K562 (cell line): ENCODE measurements around the gene LZTR1. TPM values are rescaled to one million over a fixed set of nuclear protein-coding genes. Genes with fewer than 3 reads are reported as not detected.

Experiments
- ATAC-seq: fragments of 200-7000 bp; cut with Tn5 transposase; 3 replicates; pipeline ENCODE4 v1.9.1; 2020; ENCODE audit warnings: moderate library complexity
- BruUV-seq: library from RNA; stranded (reverse); fragments of 400-500 nt; replicated peaks from 2 replicates; lab custom pipeline; 2021; lab: Mats Ljungman, UMichigan
- CTCF ChIA-PET: fragments of 300-600 bp; formaldehyde crosslinking; extraction: SDS; loops from one replicate; lab custom pipeline; 2021; ENCODE audit warnings: low intra/inter-chr PET ratio; lab: Yijun Ruan, JAX
- POLR2A ChIA-PET: fragments of 300-600, 350-650 bp; sonication (Branson Sonifier 250); formaldehyde crosslinking; extraction: SDS; loops from one replicate; lab custom pipeline; 2021; ENCODE audit warnings: antibody characterized with exemption, inconsistent platforms; lab: Yijun Ruan, JAX
- DNase-seq, 4 experiments: peaks; one replicate each; pipeline versions ENCODE4 v3.0.0 to v3.0.0-alpha.2; 2011 to 2018; ENCODE audit warnings: low spot score in 3 of 4, mixed read lengths in 3 of 4; ENCODE audit errors: extremely low read depth in 1 of 4
- FAIRE-seq: peaks from 2 replicates; lab custom pipeline; 2011; peaks lifted over from hg19 to GRCh38; lab: Jason Lieb, UNC
- H2AFZ ChIP-seq: 2 replicates; pipeline ENCODE4 v1.6.0; 2011; ENCODE audit warnings: low read depth, low read length, control low read depth, inconsistent platforms
- H3K27ac ChIP-seq: fragments of 200-600 bp; 3 replicates; pipeline ENCODE4 v1.8.0; 2011; ENCODE audit warnings: low read depth, mild to moderate bottlenecking, control low read depth, inconsistent platforms, low read length, moderate library complexity, mixed read lengths; ENCODE audit errors: extremely low read depth
- H3K27me3 ChIP-seq, 2 experiments: fragments of 300-600 bp in 1 of 2; 2 replicates in 1 of 2; 3 replicates in 1 of 2; pipeline versions ENCODE4 v1.6.0 to v1.8.0; 2011; ENCODE audit warnings: inconsistent platforms in 2 of 2, low read length in 2 of 2, mild to moderate bottlenecking in 1 of 2, mixed read lengths in 1 of 2, moderate library complexity in 1 of 2; ENCODE audit not compliant: control insufficient read depth in 2 of 2, insufficient read depth in 2 of 2
- H3K36me3 ChIP-seq: fragments of 300-600 bp; 3 replicates; pipeline ENCODE4 v1.8.0; 2011; ENCODE audit warnings: mild to moderate bottlenecking, low read length, inconsistent platforms; ENCODE audit not compliant: control insufficient read depth, insufficient read depth
- H3K4me1 ChIP-seq, 2 experiments: fragments of 200-600 bp in 1 of 2; replicated peaks in 1 of 2; 2 replicates in 1 of 2; 3 replicates in 1 of 2; pipeline versions ENCODE4 v1.5.1 to v1.8.0; 2011; ENCODE audit warnings: inconsistent platforms in 2 of 2, low read length in 2 of 2, mild to moderate bottlenecking in 1 of 2, mixed read lengths in 1 of 2, moderate library complexity in 1 of 2; ENCODE audit not compliant: control insufficient read depth in 2 of 2, insufficient read depth in 2 of 2
- H3K4me2 ChIP-seq: 2 replicates; pipeline ENCODE4 v1.6.1; 2011; ENCODE audit warnings: low read length, control low read depth, inconsistent platforms, mixed read lengths; ENCODE audit not compliant: insufficient read depth
- H3K4me3 ChIP-seq: fragments of 200-600 bp; sonication (generic), shearing (Covaris generic); 2 replicates; pipeline ENCODE4 v1.5.1; 2016; ENCODE audit warnings: control low read depth, inconsistent platforms
- H3K79me2 ChIP-seq: fragments of 200-600 bp; 3 replicates; pipeline ENCODE4 v1.8.0; 2011; ENCODE audit warnings: low read length, inconsistent platforms; ENCODE audit not compliant: control insufficient read depth, insufficient read depth
- H3K9ac ChIP-seq, 2 experiments: 2 replicates each; pipeline versions ENCODE4 v1.6.0 to v1.6.1; 2011; ENCODE audit warnings: low read depth in 2 of 2, low read length in 2 of 2, control low read depth in 1 of 2, inconsistent platforms in 1 of 2, mild to moderate bottlenecking in 1 of 2, mixed read lengths in 1 of 2; ENCODE audit not compliant: insufficient read depth in 1 of 2
- H3K9me1 ChIP-seq: one replicate; pipeline ENCODE4 v1.6.0; 2011; ENCODE audit warnings: inconsistent platforms, mild to moderate bottlenecking, low read length, moderate library complexity; ENCODE audit not compliant: control insufficient read depth, insufficient read depth
- H3K9me3 ChIP-seq: replicated peaks from 2 replicates; pipeline ENCODE4 v1.5.1; 2011; ENCODE audit warnings: low read depth, low read length, inconsistent platforms; ENCODE audit not compliant: control insufficient read depth, insufficient read depth
- H4K20me1 ChIP-seq: replicated peaks from 2 replicates; pipeline ENCODE4 v1.6.1; 2011; ENCODE audit warnings: low read length, inconsistent platforms, mixed read lengths; ENCODE audit not compliant: control insufficient read depth, insufficient read depth
- CHD4 ChIP-seq: fragments of 200-600 bp; sonication (generic); IDR thresholded peaks from 3 replicates; pipeline ENCODE4 v1.6.1; 2012; ENCODE audit warnings: low read depth, mild to moderate bottlenecking, mixed read lengths, low read length, inconsistent platforms; ENCODE audit not compliant: insufficient read depth, insufficient replicate concordance, poor library complexity, severe bottlenecking
- EGR1 ChIP-seq: fragments of 450-650 bp; conservative IDR thresholded peaks from 2 replicates; pipeline ENCODE4 v1.6.1; 2017; ENCODE audit warnings: mild to moderate bottlenecking
- ERF ChIP-seq: fragments of 450-650 bp; formaldehyde crosslinking; IDR thresholded peaks from 2 replicates; pipeline ENCODE4 v1.4.0; 2020; ENCODE audit warnings: mild to moderate bottlenecking, mixed read lengths
- KLF1 ChIP-seq: fragments of 450-650 bp; IDR thresholded peaks from 2 replicates; pipeline ENCODE4 v1.6.1; 2016; ENCODE audit warnings: missing genetic modification characterization, missing compliant biosample characterization
- MBD2 ChIP-seq: sonication (generic); IDR thresholded peaks from 2 replicates; pipeline ENCODE4 v1.6.1; 2016; ENCODE audit warnings: low read depth, borderline replicate concordance
- NFIX ChIP-seq: fragments of 250-450 bp; sonication (Bioruptor Pico); IDR thresholded peaks from 2 replicates; pipeline ENCODE4 v1.4.0; 2020; ENCODE audit warnings: low read depth, mild to moderate bottlenecking, moderate library complexity
- POLR2A ChIP-seq: fragments of 450-650 bp; conservative IDR thresholded peaks from 2 replicates; pipeline ENCODE4 v1.6.1; 2016
- POLR2B ChIP-seq: fragments of 450-650 bp; IDR thresholded peaks from 2 replicates; pipeline ENCODE4 v1.6.1; 2018; ENCODE audit warnings: low read depth; ENCODE audit not compliant: partially characterized antibody
- RAD21 ChIP-seq, 2 experiments: fragments of 250-450 bp in 1 of 2; fragments of 450-650 bp in 1 of 2; sonication (Bioruptor Pico) in 1 of 2; formaldehyde crosslinking in 1 of 2; IDR thresholded peaks in 1 of 2; conservative IDR thresholded peaks in 1 of 2; 2 replicates each; pipeline versions ENCODE4 v1.4.0 to v1.8.0; 2020 to 2022; ENCODE audit warnings: mild to moderate bottlenecking in 2 of 2, moderate library complexity in 1 of 2
- SRF ChIP-seq, 2 experiments: fragments of 250-450, 450-650 bp in 1 of 2; sonication (Bioruptor Pico) in 1 of 2; sonication (generic) in 1 of 2; formaldehyde crosslinking; IDR thresholded peaks; 2 replicates each; pipeline versions ENCODE4 v1.5.0 to v1.5.1; 2020 to 2022; ENCODE audit warnings: mild to moderate bottlenecking in 1 of 2, missing genetic modification reagents in 1 of 2
- ZNF436 ChIP-seq: fragments of 250-450, 450-650 bp; sonication (Bioruptor Pico); formaldehyde crosslinking; IDR thresholded peaks from 2 replicates; pipeline ENCODE4 v1.7.0; 2020; ENCODE audit warnings: mild to moderate bottlenecking
- WGBS: fragments of 100-300 bp; shearing (Covaris generic); methylation state at CpG from one replicate; pipeline ENCODE4 v1.1.6; 2016; ENCODE audit warnings: low coverage, mixed read lengths; ENCODE audit not compliant: insufficient coverage; ENCODE audit errors: missing lambda C conversion rate; 5-methylcytosine and 5-hydroxymethylcytosine counted together
- in situ Hi-C: fragments of 300-500 bp; cut with MboI; formaldehyde crosslinking; loops from 4 replicates; pipeline ENCODE4 v1.15.0; 2018; ENCODE audit warnings: inconsistent platforms, mixed read lengths
- intact Hi-C: fragments of 100-400 bp; cut with micrococcal nuclease; formaldehyde crosslinking; loops from 2 replicates; pipeline ENCODE4 v1.14.2; 2022
- polyA plus RNA-seq, 8 experiments: library from polyadenylated mRNA; depleted of rRNA in 4 of 8; stranded (reverse) in 5 of 8; unstranded in 3 of 8; fragments of >200 nt; fragmentation: Nextera tagmentation in 2 of 8; fragmentation: Illumina TruSeq in 1 of 8; extraction: Ambion mirVana in 2 of 8; extraction: Trizol in 1 of 8; gene quantifications; 2 replicates each; pipeline versions ENCODE4 v1.2.1 to v1.2.3, GENCODE V29; 2011 to 2014; ENCODE audit warnings: inconsistent platforms in 1 of 8, missing spikeins in 1 of 8
- total RNA-seq, 7 experiments: library from RNA; depleted of rRNA in 6 of 7; stranded (reverse); fragments of >200 nt in 6 of 7; fragmentation: Illumina TruSeq in 2 of 7; extraction: Trizol in 2 of 7; gene quantifications; 2 replicates each; pipeline versions ENCODE4 v1.2.1 to v1.2.3, GENCODE V29; 2011 to 2021; ENCODE audit warnings: low replicate concordance in 1 of 7
- TF ChIP-seq, protein P1 (sequence below): fragments of 200-800 bp; sonication (Bioruptor generic); IDR thresholded peaks from 2 replicates; pipeline ENCODE4 v1.6.1; 2016; ENCODE audit warnings: missing genetic modification characterization, missing compliant biosample characterization
- TF ChIP-seq, protein P2 (sequence below): sonication (generic); formaldehyde crosslinking; IDR thresholded peaks from 2 replicates; pipeline ENCODE4 v1.8.1; 2023; ENCODE audit warnings: mild to moderate bottlenecking, missing genetic modification reagents, moderate library complexity

The LZTR1 gene
- total and polyA plus RNA-seq, 9 of the 15 experiments (the other 6 are each of a cell fraction or from before 2014, with no cell fraction given) = 2.2 to 135 (median 63.0) TPM

DNA sequence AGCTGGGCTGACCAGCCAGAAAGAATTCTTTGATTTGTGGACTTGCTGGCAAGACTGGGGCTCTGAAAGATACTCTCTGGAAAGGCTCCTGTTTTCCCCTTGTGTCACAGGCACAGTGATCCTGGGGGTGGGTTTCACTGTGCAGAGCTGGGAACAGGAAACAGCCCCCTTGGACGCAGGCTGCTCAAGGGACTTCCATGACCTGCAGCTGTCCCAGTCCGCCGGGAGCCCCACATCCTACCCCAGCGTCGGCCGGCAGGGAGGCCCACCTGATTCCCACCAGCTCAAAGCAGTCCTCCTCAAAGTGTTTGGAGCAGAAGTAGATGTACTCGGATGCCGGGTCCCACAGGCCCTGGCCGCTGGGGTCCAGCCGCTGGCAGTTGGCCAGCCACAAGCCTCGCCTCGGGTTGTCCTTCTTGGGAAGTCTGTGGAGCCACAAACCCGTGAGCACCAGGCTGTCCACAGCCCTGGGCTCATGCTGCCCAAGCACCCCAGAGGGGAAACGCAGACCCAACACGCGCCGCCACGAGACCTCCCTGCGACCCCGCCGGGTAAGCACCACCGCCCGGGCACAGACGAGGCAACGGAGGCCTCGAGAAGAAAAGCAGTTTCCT lies 19.0 kb downstream of the LZTR1 start:
- H3K9me3 ChIP-seq = no peaks in the 10 kb centered on the region
- no TSS peak for BruUV-seq
- H3K4me3 ChIP-seq = peak overlapping the region; percentile 58
- peaks cover 46% of the 10 kb centered on the region for H3K79me2 ChIP-seq
- no peaks in the 10 kb centered on the region for H3K27me3 ChIP-seq
- DNase-seq (peak in 1 of 4 experiments; percentile 72), ATAC-seq (peak; percentile 1), FAIRE-seq (no peak)
- peaks cover 28% of the 10 kb centered on the region; the same call in 1 of the 2 replicates for H4K20me1 ChIP-seq
- peak overlapping the region; percentile 85 to 93 for H3K9ac ChIP-seq
- under 1% methylated on average over 26 of the region's 26 CpGs for WGBS
- H3K4me1 ChIP-seq = peaks cover 25 to 80% of the 10 kb centered on the region in 2 experiments
- intact Hi-C loops (loop anchor here (1.0 to 5.0 kb wide), 7 partner anchors 39 to 494 kb away; partner anchors contain the start of genes CRKL, MED15, PI4KA and SNAP29), in situ Hi-C loops (no loop called here)
- H2AFZ ChIP-seq = peak overlapping the region; percentile 95
- POLR2A ChIA-PET = interaction anchor here (0.6 to 17.9 kb wide), 12 partner anchors 12 to 471 kb away, joined by 3 to 451 read pairs (median 17); partner anchors contain the start of genes AIFM3, LZTR1, P2RX6 and SLC7A4
- peaks cover 49% of the 10 kb centered on the region for H3K36me3 ChIP-seq
- CTCF ChIA-PET = interaction anchor here (1.0 kb wide), 1 partner anchor 13 kb away, joined by 3 read pairs; no protein-coding TSS in a partner anchor
- peak overlapping the region; percentile 88 for H3K4me2 ChIP-seq
- peak overlapping the region; percentile 87 for H3K27ac ChIP-seq
- no peaks in the 10 kb centered on the region for H3K9me1 ChIP-seq
- TF ChIP-seq CHD4 (peak; percentile 64), NFIX (CRISPR knock-in tag) (0 out of 2 replicates have a peak, but pooled peaks have one; percentile 1), RAD21 (CRISPR knock-in tag; conservative IDR thresholded peaks at IDR 0.05 in 1 of 2, IDR thresholded peaks at IDR 0.05 in 1 of 2) (peak; percentile 5 to 34; a peak in 3 of 4 replicates), KLF1 (tag) (peak; percentile 41; the same call in 1 of the 2 replicates), ZNF436 (peak; percentile 56; the same call in 1 of the 2 replicates), ERF (CRISPR knock-in tag) (peak; percentile 73), MBD2 (no peak), EGR1 (no peak), SRF (CRISPR knock-in tag; IDR thresholded peaks at IDR 0.05) (0 out of 4 replicates have a peak, but pooled peaks of 1 of the 2 experiments have one; percentile 10), POLR2B (no peak), POLR2A (no peak)
- TF ChIP-seq, protein P1, sequence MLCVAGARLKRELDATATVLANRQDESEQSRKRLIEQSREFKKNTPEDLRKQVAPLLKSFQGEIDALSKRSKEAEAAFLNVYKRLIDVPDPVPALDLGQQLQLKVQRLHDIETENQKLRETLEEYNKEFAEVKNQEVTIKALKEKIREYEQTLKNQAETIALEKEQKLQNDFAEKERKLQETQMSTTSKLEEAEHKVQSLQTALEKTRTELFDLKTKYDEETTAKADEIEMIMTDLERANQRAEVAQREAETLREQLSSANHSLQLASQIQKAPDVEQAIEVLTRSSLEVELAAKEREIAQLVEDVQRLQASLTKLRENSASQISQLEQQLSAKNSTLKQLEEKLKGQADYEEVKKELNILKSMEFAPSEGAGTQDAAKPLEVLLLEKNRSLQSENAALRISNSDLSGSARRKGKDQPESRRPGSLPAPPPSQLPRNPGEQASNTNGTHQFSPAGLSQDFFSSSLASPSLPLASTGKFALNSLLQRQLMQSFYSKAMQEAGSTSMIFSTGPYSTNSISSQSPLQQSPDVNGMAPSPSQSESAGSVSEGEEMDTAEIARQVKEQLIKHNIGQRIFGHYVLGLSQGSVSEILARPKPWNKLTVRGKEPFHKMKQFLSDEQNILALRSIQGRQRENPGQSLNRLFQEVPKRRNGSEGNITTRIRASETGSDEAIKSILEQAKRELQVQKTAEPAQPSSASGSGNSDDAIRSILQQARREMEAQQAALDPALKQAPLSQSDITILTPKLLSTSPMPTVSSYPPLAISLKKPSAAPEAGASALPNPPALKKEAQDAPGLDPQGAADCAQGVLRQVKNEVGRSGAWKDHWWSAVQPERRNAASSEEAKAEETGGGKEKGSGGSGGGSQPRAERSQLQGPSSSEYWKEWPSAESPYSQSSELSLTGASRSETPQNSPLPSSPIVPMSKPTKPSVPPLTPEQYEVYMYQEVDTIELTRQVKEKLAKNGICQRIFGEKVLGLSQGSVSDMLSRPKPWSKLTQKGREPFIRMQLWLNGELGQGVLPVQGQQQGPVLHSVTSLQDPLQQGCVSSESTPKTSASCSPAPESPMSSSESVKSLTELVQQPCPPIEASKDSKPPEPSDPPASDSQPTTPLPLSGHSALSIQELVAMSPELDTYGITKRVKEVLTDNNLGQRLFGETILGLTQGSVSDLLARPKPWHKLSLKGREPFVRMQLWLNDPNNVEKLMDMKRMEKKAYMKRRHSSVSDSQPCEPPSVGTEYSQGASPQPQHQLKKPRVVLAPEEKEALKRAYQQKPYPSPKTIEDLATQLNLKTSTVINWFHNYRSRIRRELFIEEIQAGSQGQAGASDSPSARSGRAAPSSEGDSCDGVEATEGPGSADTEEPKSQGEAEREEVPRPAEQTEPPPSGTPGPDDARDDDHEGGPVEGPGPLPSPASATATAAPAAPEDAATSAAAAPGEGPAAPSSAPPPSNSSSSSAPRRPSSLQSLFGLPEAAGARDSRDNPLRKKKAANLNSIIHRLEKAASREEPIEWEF (CRISPR knock-in tag) = no peak
- TF ChIP-seq, protein P2, sequence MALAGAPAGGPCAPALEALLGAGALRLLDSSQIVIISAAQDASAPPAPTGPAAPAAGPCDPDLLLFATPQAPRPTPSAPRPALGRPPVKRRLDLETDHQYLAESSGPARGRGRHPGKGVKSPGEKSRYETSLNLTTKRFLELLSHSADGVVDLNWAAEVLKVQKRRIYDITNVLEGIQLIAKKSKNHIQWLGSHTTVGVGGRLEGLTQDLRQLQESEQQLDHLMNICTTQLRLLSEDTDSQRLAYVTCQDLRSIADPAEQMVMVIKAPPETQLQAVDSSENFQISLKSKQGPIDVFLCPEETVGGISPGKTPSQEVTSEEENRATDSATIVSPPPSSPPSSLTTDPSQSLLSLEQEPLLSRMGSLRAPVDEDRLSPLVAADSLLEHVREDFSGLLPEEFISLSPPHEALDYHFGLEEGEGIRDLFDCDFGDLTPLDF = no peak
